CMK (cell line): ENCODE data around the gene NOL4L.
"Not testable (repeated sequence)": the region's sequence is repeated elsewhere in the genome, so short reads cannot be mapped to it uniquely, and the experiment has no call there.

ENCODE experiments used
- DNase-seq: peaks from one replicate; pipeline ENCODE4 v3.0.0-alpha.2; 2010; ENCODE audit warnings: low read depth

NOL4L gene

GRCh38 chr20:32421290-32421689, 163.8 kb downstream of the NOL4L start:
- no peak for DNase-seq

GRCh38 chr20:32418376-32418775, 166.8 kb downstream of the NOL4L start:
- no peak for DNase-seq

GRCh38 chr20:32416206-32416605, 168.9 kb downstream of the NOL4L start:
- no peak for DNase-seq

- DNase-seq, result no peak
Measured at GRCh38 chr20:32415494-32415893, 169.6 kb downstream of the NOL4L start.

GRCh38 chr20:32411955-32412706, 173.0 kb downstream of the NOL4L start:
- no peak for DNase-seq

- not testable (repeated sequence) for DNase-seq
Measured at GRCh38 chr20:32407131-32407750, 177.9 kb downstream of the NOL4L start.

GRCh38 chr20:32406701-32407100, 178.4 kb downstream of the NOL4L start:
- no peak for DNase-seq

- DNase-seq, result no peak
Measured at GRCh38 chr20:32404017-32404416, 181.1 kb downstream of the NOL4L start.

- DNase-seq, result no peak
Measured at GRCh38 chr20:32400476-32400875, 184.7 kb downstream of the NOL4L start.

- DNase-seq, result no peak
Measured at GRCh38 chr20:32397567-32398084, 187.5 kb downstream of the NOL4L start.

GRCh38 chr20:32396646-32397160, 188.4 kb downstream of the NOL4L start:
- no peak for DNase-seq

- DNase-seq, result no peak
Measured at GRCh38 chr20:32395066-32395465, 190.1 kb downstream of the NOL4L start.
